Small intestine (tissue), 16 donors: Measurements from ENCODE around the gene STIM1. TPM values are rescaled to one million over a fixed set of nuclear protein-coding genes. Genes with fewer than 3 reads are reported as not detected.
"Not testable (repeated sequence)": the region's sequence is repeated elsewhere in the genome, so short reads cannot be mapped to it uniquely, and the experiment has no call there.

Experiments used
- DNase-seq, 2 donors: peaks; one replicate each; pipeline versions ENCODE4 v3.0.0 to v3.0.0-alpha.2; 2013
- FAIRE-seq: peaks from 2 replicates; lab custom pipeline; 2012; peaks lifted over from hg19 to GRCh38; lab: Jason Lieb, UNC
- H3K27ac ChIP-seq, 3 donors: one replicate each; pipeline ENCODE4 v1.5.1; 2013; ENCODE audit warnings: low read length in 2 of 3, mild to moderate bottlenecking in 2 of 3, control low read depth in 1 of 3, inconsistent platforms in 1 of 3, low read depth in 1 of 3, moderate library complexity in 1 of 3
- H3K27me3 ChIP-seq, 3 donors: one replicate each; pipeline ENCODE4 v1.6.1; 2013; ENCODE audit warnings: low read length in 3 of 3, inconsistent platforms in 1 of 3; ENCODE audit not compliant: control insufficient read depth in 3 of 3, insufficient read depth in 3 of 3
- H3K36me3 ChIP-seq, 3 donors: one replicate each; pipeline ENCODE4 v1.6.1; 2013; ENCODE audit warnings: low read length in 3 of 3, inconsistent platforms in 1 of 3, low read depth in 1 of 3, mild to moderate bottlenecking in 1 of 3, moderate library complexity in 1 of 3; ENCODE audit not compliant: control insufficient read depth in 3 of 3, insufficient read depth in 2 of 3
- H3K4me1 ChIP-seq, 3 donors: one replicate each; pipeline ENCODE4 v1.6.1; 2013; ENCODE audit warnings: low read length in 2 of 3, inconsistent platforms in 1 of 3, low read depth in 1 of 3, mild to moderate bottlenecking in 1 of 3, moderate library complexity in 1 of 3; ENCODE audit not compliant: control insufficient read depth in 3 of 3, insufficient read depth in 2 of 3
- H3K4me3 ChIP-seq, 3 donors: one replicate each; pipeline ENCODE4 v1.5.1; 2013; ENCODE audit warnings: low read length in 3 of 3, control low read depth in 1 of 3, inconsistent platforms in 1 of 3, low read depth in 1 of 3, mild to moderate bottlenecking in 1 of 3, moderate library complexity in 1 of 3
- H3K9me3 ChIP-seq, 2 donors: one replicate each; pipeline ENCODE4 v1.6.1; 2013; ENCODE audit warnings: low read depth in 1 of 2, low read length in 1 of 2; ENCODE audit not compliant: control insufficient read depth in 2 of 2, insufficient read depth in 1 of 2
- WGBS, 3 donors: extraction: QIAGEN DNeasy Blood & Tissue Kit; methylation state at CpG; one replicate each; pipeline ENCODE4 v1.1.7; 2013; 5-methylcytosine and 5-hydroxymethylcytosine counted together
- long read RNA-seq, 10 donors: transcript quantifications; one replicate each; lab custom pipeline, GENCODE V29; 2026
- polyA plus RNA-seq, 4 donors: library from polyadenylated mRNA; stranded (reverse) in 3 of 4; unstranded in 1 of 4; fragments of 200-250 nt in 3 of 4; fragments of 120-200 nt in 1 of 4; gene quantifications; one replicate each; pipeline versions ENCODE4 v1.2.1 to v1.2.3, GENCODE V29; 2013
- donor health status: healthy with polysubstance abuse.
- donor health status: control.
- donor health status: control.
- donor health status: Bipolar disorder and iron deficiency.
- donor health status: healthy.

Gene STIM1
- 10 to 100 TPM in 2 of 4 donors, 1 to 10 TPM in 2; 5.6 to 27.9 (median 11.7) TPM for polyA plus RNA-seq
- long read RNA-seq, donor 1, full-length matches to known transcripts: 4 of 4 reads
- long read RNA-seq, donor 1, partial matches to known transcripts: 0 of 4 reads
- long read RNA-seq, donor 1, other reads (novel, unspliced or antisense): 0 of 4 reads
- long read RNA-seq, donor 2: 0 reads
- long read RNA-seq, donor 3, partial matches to known transcripts: 0 of 1 reads
- long read RNA-seq, donor 3, other reads (novel, unspliced or antisense): 0 of 1 reads
- long read RNA-seq, donor 4: 0 reads
- long read RNA-seq, donor 5, partial matches to known transcripts: 0 of 3 reads
- long read RNA-seq, donor 5, other reads (novel, unspliced or antisense): 0 of 3 reads
- long read RNA-seq, donor 6: 0 reads
- long read RNA-seq, donor 7: 0 reads
- long read RNA-seq, donor 8, full-length matches to known transcripts: 2 of 2 reads
- long read RNA-seq, donor 8, partial matches to known transcripts: 0 of 2 reads
- long read RNA-seq, donor 8, other reads (novel, unspliced or antisense): 0 of 2 reads
- long read RNA-seq, donor 9: 0 reads
- long read RNA-seq, donor 10, full-length matches to known transcripts: 4 of 4 reads
- long read RNA-seq, donor 10, partial matches to known transcripts: 0 of 4 reads
- long read RNA-seq, donor 10, other reads (novel, unspliced or antisense): 0 of 4 reads

DNA sequence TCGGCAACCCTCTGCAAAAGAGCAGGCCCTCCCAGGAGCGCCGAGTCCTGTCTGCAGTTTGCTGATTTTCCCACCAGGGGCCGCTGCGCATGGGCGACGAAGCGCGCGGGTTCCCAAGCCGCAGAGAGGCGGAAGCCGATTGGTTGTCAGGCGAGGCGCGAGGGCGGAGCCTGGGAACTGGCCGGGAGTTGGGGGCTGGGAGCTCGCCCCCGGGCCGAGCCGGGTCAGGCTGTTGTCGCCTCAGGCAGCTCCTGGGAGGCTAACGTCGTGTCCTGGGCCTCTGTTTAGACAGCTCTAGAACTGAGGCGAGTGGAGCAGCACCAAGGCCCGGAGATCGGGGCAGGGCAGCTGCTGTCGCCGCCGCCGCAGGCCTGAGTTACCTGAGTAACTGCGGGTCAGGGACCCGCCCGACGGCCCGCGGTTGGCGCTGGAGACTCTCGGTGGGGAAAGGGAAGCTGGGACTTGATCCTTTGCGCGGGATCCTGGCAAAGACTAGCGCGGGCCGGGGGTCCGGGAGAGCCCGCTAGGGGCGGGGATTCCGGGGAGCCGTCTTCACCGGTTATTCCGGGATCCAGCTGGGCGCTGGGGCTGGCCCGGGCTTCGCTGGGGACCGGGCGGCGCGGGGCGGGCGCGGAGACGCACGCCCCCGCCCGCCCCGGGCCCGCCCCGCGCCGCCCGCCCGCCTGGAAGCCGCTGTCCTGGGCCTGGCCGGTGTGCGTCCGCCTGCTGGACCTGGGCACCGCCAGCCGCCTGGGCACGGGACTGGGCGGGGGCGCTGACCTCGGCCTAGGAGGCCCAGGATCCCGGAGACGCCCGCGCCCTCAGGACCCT is at the start of gene STIM1:
Gene STIM1, plus strand, starts transcription at position 688 of the 831 bp plus-strand sequence. CDS start 607 bp downstream, outside the sequence.
- Histone ChIP-seq H3K27ac (peak within 1 kb of the TSS; percentile 61 to 96 (median 95)), H3K4me3 (peak within 1 kb of the TSS; percentile 58 to 99 (median 80)), H3K36me3 (peaks cover 0 to 4% (median 0%) of the 10 kb centered on the region in 3 donors), H3K9me3 (no peaks in the 10 kb centered on the region), H3K4me1 (peaks cover 13 to 28% (median 25%) of the 10 kb centered on the region in 3 donors), H3K27me3 (no peaks in the 10 kb centered on the region)
- WGBS, 3 donors: 0 to 1% (median 1%) methylated on average over 49 to 87 of the region's 87 CpGs
- DNase-seq (peak; percentile 93 to 97), FAIRE-seq (no peak)

DNA sequence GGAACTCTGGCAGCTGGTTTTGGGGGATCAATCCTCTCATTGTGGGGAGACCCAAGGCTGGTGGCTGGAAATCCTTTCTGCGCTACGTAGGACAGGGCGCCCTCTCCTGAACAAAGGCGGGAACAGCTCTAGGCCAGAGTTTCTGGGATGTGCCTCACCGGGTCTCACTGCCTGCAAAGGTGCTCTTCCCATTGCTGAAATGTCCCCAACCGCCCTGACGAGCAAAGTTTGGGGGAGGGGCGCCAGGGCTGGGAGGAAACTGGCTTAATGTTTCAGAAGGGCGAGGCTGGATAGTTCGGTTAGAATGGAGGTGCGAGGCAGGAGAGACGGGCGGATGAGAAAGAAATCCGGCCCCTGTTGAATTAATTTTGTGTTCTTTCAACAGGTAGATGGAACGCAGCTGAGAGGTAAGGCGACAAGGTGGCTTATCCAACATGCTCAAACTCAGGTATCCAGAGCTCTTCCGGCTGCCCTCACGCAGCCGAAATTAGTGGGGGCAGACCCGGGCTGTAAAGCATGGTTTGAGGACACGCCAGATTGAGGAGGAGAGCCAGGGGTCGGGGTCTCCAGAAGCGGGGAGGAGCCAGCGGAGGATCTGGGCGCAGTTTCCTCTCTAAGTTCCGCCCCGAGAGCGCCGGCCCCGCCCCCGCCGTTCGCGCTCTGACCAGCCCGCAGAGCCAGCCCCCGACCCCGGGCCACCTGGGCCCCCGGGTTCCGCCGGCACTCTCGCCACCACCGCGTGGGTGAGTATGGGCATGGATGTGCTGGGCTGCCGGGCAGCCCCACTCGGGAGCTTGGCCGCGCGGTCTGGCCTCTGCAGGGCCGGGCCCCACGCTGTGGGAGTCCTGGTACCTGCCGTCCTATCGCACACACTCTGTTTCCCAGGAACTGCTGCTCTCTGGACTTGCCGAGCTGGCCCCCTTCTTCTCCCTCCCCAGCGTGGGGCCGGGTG is 47.3 kb upstream of the STIM1 start, which contains the start of gene PGAP2:
Gene PGAP2, plus strand, starts transcription at position 652 of the 952 bp plus-strand sequence. CDS start 2,700 bp downstream, outside the sequence.
- FAIRE-seq (no peak), DNase-seq (peak; percentile 82 to 91)
- Histone ChIP-seq H3K27ac (peak within 1 kb of the TSS; percentile 71 to 87 (median 74)), H3K4me3 (peak within 1 kb of the TSS; percentile 57 to 79 (median 70)), H3K27me3 (no peaks in the 10 kb centered on the region), H3K4me1 (peaks cover 0 to 15% (median 3%) of the 10 kb centered on the region in 3 donors), H3K9me3 (no peaks in the 10 kb centered on the region), H3K36me3 (peaks cover 0 to 15% (median 0%) of the 10 kb centered on the region in 3 donors)
- 1 to 2% (median 2%) methylated on average over 47 to 55 of the region's 55 CpGs for WGBS, 3 donors

DNA sequence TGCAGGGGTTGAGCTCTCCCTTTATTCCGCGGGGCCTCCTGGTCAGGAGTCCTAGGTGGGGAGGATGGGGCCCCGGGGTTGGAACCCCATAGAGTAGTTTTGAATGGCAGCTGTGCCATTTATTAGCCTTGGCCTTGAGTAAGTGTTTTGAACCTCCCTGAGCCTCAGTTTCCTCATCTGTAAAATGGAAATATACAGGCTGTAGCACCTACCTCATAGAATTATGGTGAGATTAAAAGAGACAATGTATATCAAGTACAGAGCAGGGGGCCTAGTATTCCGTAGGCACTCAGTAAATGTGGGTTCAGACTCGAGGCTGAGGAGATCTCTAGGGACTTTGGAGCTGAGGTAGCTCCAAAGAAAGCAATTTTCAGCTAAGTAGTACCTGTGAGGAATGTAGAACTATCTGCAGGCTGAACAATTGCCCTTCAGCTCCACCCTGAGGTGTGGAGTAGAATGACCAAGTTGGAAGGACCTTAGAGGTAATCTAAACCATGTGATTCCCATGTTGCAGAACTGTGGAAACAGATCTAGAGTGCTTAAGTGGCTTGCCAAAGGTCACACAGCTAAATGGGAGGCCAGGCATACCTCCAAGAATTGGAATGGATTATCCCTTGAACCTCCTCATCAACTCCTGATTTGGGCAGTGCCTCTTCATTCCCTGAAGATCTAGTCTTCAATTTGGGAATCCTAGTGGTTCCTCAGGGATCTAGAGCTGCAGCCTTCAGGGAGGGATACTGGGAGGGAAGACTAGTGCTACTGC is 46.4 kb upstream of the STIM1 start:
- H3K9me3 ChIP-seq: no peaks in the 10 kb centered on the region
- 8 to 18% (median 14%) methylated on average over 5 of the region's 5 CpGs for WGBS, 3 donors
- peak; percentile 91 to 93 for DNase-seq

DNA sequence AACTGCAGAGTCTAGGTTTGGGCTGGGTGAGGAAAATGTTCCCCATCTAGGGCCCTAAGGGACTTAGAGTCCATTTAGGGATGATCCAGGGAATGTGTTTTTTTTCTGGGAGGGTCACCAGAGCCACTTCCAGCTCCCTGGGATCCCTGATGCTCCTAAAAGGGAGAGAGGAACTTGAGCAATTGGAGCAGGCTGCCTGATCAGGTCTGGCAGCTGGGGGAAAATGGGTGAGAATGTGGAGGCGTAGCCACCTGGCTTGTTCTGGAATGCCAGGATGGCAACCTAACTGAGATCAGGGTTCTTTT is 45.9 kb upstream of the STIM1 start:
- peaks cover 0 to 19% (median 0%) of the 10 kb centered on the region in 3 donors for H3K36me3 ChIP-seq
- no peak for FAIRE-seq
- peak overlapping the region in 1 of 3 donors; percentile 48 for H3K27ac ChIP-seq
- peaks cover 0 to 15% (median 3%) of the 10 kb centered on the region in 3 donors for H3K4me1 ChIP-seq
- H3K9me3 ChIP-seq: no peaks in the 10 kb centered on the region
- DNase-seq: no peak
- 88 to 97% (median 90%) methylated on average over 1 of the region's 1 CpG for WGBS, 3 donors
- no peaks in the 10 kb centered on the region for H3K27me3 ChIP-seq
- H3K4me3 ChIP-seq: no peak overlapping the region

More for the DNA sequence above, 46.4 kb upstream of the STIM1 start:
- Histone ChIP-seq H3K4me1 (peaks cover 0 to 15% (median 3%) of the 10 kb centered on the region in 3 donors), H3K27ac (peak overlapping the region in 2 of 3 donors; percentile 71 to 87), H3K27me3 (no peaks in the 10 kb centered on the region), H3K36me3 (peaks cover 0 to 19% (median 0%) of the 10 kb centered on the region in 3 donors), H3K4me3 (peak overlapping the region; percentile 57 to 79 (median 70))
- FAIRE-seq: no peak

DNA sequence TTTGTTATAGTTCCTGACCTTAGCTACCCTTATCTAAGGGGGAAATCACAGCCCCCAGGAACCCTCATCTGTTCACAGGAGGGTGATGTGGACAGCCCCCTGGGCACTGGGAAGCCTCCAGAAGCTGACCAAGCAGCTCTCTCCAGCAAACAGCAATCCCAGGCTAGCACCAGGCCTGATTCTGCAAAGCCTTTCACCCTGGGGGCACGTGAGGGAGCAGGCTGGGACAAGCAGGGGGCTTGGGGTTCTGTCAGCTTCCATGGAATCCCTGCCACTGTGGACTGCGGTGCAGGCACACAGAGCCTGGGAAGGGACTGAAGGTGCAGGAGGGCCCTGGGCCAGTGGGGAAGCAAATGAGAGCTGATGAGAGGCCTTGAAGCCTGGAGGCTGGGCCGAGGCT is 45.0 kb upstream of the STIM1 start:
- no peak for DNase-seq
- Histone ChIP-seq H3K4me3 (no peak overlapping the region), H3K9me3 (no peaks in the 10 kb centered on the region), H3K4me1 (peaks cover 0 to 15% (median 3%) of the 10 kb centered on the region in 3 donors), H3K27me3 (no peaks in the 10 kb centered on the region), H3K36me3 (peaks cover 0 to 20% (median 0%) of the 10 kb centered on the region in 3 donors), H3K27ac (no peak overlapping the region)
- WGBS, 3 donors: 88 to 92% (median 90%) methylated on average over 3 of the region's 3 CpGs
- no peak for FAIRE-seq

DNA sequence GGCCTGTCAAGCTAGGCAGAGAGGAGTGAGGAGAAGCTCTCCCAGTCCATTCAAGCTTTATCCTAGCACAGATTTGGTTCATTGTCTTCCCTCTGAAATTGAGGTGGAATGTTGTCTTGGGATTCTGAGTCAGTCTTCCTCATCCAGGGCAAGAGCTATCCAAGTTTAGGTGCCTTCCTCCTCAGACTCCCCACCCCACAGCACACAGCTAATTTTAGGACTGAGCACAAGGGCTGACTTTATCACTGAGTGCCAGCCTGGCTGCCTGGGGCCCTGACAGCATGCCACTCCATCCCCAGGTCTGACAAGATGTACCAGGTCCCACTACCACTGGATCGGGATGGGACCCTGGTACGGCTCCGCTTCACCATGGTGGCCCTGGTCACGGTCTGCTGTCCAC is 44.5 kb upstream of the STIM1 start:
- WGBS, 3 donors: 97 to 100% (median 98%) methylated on average over 4 of the region's 4 CpGs
- Histone ChIP-seq H3K9me3 (no peaks in the 10 kb centered on the region), H3K36me3 (peaks cover 0 to 22% (median 0%) of the 10 kb centered on the region in 3 donors), H3K4me3 (no peak overlapping the region), H3K27me3 (no peaks in the 10 kb centered on the region), H3K4me1 (peaks cover 0 to 15% (median 3%) of the 10 kb centered on the region in 3 donors), H3K27ac (no peak overlapping the region)
- FAIRE-seq: no peak
- DNase-seq: no peak

DNA sequence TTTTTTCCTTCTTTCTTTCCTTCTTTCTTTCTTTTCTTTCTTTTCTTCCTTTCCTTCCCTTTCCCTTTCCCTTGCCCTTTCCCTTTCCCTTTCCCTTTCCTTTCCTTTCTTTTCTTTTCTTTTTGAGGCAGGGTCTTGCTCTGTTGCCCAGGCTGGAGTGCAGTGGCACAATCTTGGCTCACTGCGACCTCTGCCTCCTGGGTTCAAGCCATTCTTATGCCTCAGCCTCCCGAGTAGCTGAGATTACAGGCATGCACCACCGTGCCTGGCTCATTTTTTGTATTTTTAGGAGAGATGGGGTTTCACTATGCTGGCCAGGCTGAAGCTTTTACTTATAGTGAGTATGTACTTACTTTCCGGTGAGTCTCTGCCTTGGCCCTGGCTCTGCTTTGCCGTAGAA is 40.6 kb upstream of the STIM1 start:
- not testable (repeated sequence) for H3K9me3 ChIP-seq, DNase-seq, H3K27ac ChIP-seq, H3K4me3 ChIP-seq, H3K27me3 ChIP-seq, FAIRE-seq
- H3K36me3 ChIP-seq: peaks cover 0 to 43% (median 0%) of the 10 kb centered on the region in 3 donors
- WGBS, 3 donors: 96 to 97% (median 96%) methylated on average over 5 of the region's 5 CpGs
- peaks cover 0 to 22% (median 0%) of the 10 kb centered on the region in 3 donors for H3K4me1 ChIP-seq
